Jurkat, Clone E6-1 (cell line): ENCODE data around the gene DOCK4.

Source experiments
- DNase-seq: peaks from one replicate; pipeline ENCODE4 v3.0.0-alpha.2; 2011; ENCODE audit warnings: low read depth, low spot score
- H3K4me3 ChIP-seq: 2 replicates; pipeline ENCODE4 v1.5.1; 2011; ENCODE audit warnings: mild to moderate bottlenecking, low read length, control low read depth, moderate library complexity

Gene DOCK4

GRCh38 chr7:112005205-112005775, 200.9 kb downstream of the DOCK4 start:
- DNase-seq = no peak
- H3K4me3 ChIP-seq = no peak overlapping the region

GRCh38 chr7:112001091-112001826, 204.9 kb downstream of the DOCK4 start:
- H3K4me3 ChIP-seq = no peak overlapping the region

GRCh38 chr7:111998326-111998725, 207.9 kb downstream of the DOCK4 start:
- H3K4me3 ChIP-seq = no peak overlapping the region
- DNase-seq = no peak

More at GRCh38 chr7:112001091-112001826, 204.9 kb downstream of the DOCK4 start:
- no peak for DNase-seq

GRCh38 chr7:111997546-111997945, 208.7 kb downstream of the DOCK4 start:
- no peak for DNase-seq
- no peak overlapping the region for H3K4me3 ChIP-seq

GRCh38 chr7:111992601-111993000, 213.6 kb downstream of the DOCK4 start:
- H3K4me3 ChIP-seq = no peak overlapping the region
- no peak for DNase-seq

- no peak for DNase-seq
Observed at GRCh38 chr7:111990643-111991042, 215.6 kb downstream of the DOCK4 start.

GRCh38 chr7:111987886-111988285, 218.3 kb downstream of the DOCK4 start:
- H3K4me3 ChIP-seq = no peak overlapping the region

More at GRCh38 chr7:111990643-111991042, 215.6 kb downstream of the DOCK4 start:
- H3K4me3 ChIP-seq = no peak overlapping the region

GRCh38 chr7:111987115-111987826, 218.9 kb downstream of the DOCK4 start:
- no peak for DNase-seq
- no peak overlapping the region for H3K4me3 ChIP-seq

More at GRCh38 chr7:111987886-111988285, 218.3 kb downstream of the DOCK4 start:
- no peak for DNase-seq

GRCh38 chr7:111986601-111987000, 219.6 kb downstream of the DOCK4 start:
- DNase-seq = no peak
- H3K4me3 ChIP-seq = no peak overlapping the region

GRCh38 chr7:111985798-111986197, 220.4 kb downstream of the DOCK4 start:
- no peak overlapping the region for H3K4me3 ChIP-seq
- no peak for DNase-seq

GRCh38 chr7:111982804-111983203, 223.4 kb downstream of the DOCK4 start:
- no peak for DNase-seq
- no peak overlapping the region for H3K4me3 ChIP-seq

GRCh38 chr7:111982133-111982532, 224.1 kb downstream of the DOCK4 start:
- DNase-seq = no peak

GRCh38 chr7:111980725-111981124, 225.5 kb downstream of the DOCK4 start:
- DNase-seq = no peak
- H3K4me3 ChIP-seq = no peak overlapping the region

More at GRCh38 chr7:111982133-111982532, 224.1 kb downstream of the DOCK4 start:
- H3K4me3 ChIP-seq = no peak overlapping the region

GRCh38 chr7:111975346-111975745, 230.9 kb downstream of the DOCK4 start:
- no peak for DNase-seq
- no peak overlapping the region for H3K4me3 ChIP-seq

GRCh38 chr7:111960984-111961383, 245.2 kb downstream of the DOCK4 start:
- DNase-seq = no peak
- H3K4me3 ChIP-seq = no peak overlapping the region

GRCh38 chr7:111958896-111959295, 247.3 kb downstream of the DOCK4 start:
- H3K4me3 ChIP-seq = no peak overlapping the region
- no peak for DNase-seq

GRCh38 chr7:111958431-111958830, 247.8 kb downstream of the DOCK4 start:
- DNase-seq = no peak
- no peak overlapping the region for H3K4me3 ChIP-seq

- no peak for DNase-seq
- no peak overlapping the region for H3K4me3 ChIP-seq
Observed at GRCh38 chr7:111955616-111956015, 250.6 kb downstream of the DOCK4 start.

- H3K4me3 ChIP-seq = no peak overlapping the region
- no peak for DNase-seq
Observed at GRCh38 chr7:111954474-111955381, 251.5 kb downstream of the DOCK4 start.
